IMR-90 (cell line): ENCODE results near the gene PVALEF. TPM values are rescaled to one million over a fixed set of nuclear protein-coding genes. Genes with fewer than 3 reads are reported as not detected.

Source experiments
- ATAC-seq: fragments of 200-7000 bp; cut with Tn5 transposase; 2 replicates; pipeline ENCODE4 v1.9.1; 2020; ENCODE audit warnings: low read depth, mild to moderate bottlenecking, moderate library complexity
- BruUV-seq: library from RNA; stranded (reverse); fragments of 400-500 nt; replicated peaks from 2 replicates; lab custom pipeline; 2021; lab: Mats Ljungman, UMichigan
- CTCF ChIA-PET: fragments of 300-600 bp; formaldehyde crosslinking; extraction: SDS; loops from one replicate; lab custom pipeline; 2021; ENCODE audit warnings: antibody characterized with exemption; lab: Yijun Ruan, JAX
- POLR2A ChIA-PET: fragments of 300-600 bp; sonication (Branson Sonifier 250); formaldehyde crosslinking; loops from one replicate; lab custom pipeline; 2022; ENCODE audit warnings: antibody characterized with exemption; ENCODE audit not compliant: unreplicated experiment; lab: Charles Lee
- DNase-seq: peaks from one replicate; pipeline ENCODE4 v3.0.0; 2013
- H2AFZ ChIP-seq: replicated peaks from 2 replicates; pipeline ENCODE3; 2013; ENCODE audit warnings: low read length, mild to moderate bottlenecking; ENCODE audit not compliant: poor library complexity
- H2AK5ac ChIP-seq: 2 replicates; pipeline ENCODE4 v1.6.1; 2013; ENCODE audit warnings: low read depth, low read length, inconsistent platforms
- H2AK9ac ChIP-seq: replicated peaks from 2 replicates; pipeline ENCODE3; 2013; ENCODE audit warnings: mild to moderate bottlenecking, low read depth, low read length, moderate library complexity; ENCODE audit not compliant: poor library complexity
- H2BK120ac ChIP-seq: 2 replicates; pipeline ENCODE4 v1.6.1; 2013; ENCODE audit warnings: low read depth, low read length, inconsistent platforms
- H2BK15ac ChIP-seq: 3 replicates; pipeline ENCODE4 v1.6.1; 2013; ENCODE audit warnings: low read depth, low read length, inconsistent platforms
- H2BK20ac ChIP-seq: 2 replicates; pipeline ENCODE4 v1.6.1; 2013; ENCODE audit warnings: low read depth, mild to moderate bottlenecking, inconsistent platforms, low read length, moderate library complexity
- H2BK5ac ChIP-seq: 2 replicates; pipeline ENCODE4 v1.6.1; 2013; ENCODE audit warnings: mild to moderate bottlenecking, low read depth, low read length, inconsistent platforms; ENCODE audit not compliant: poor library complexity, severe bottlenecking
- H3K14ac ChIP-seq: replicated peaks from 2 replicates; pipeline ENCODE4 v1.6.1; 2013; ENCODE audit warnings: low read depth, low read length, inconsistent platforms
- H3K18ac ChIP-seq: 2 replicates; pipeline ENCODE4 v1.6.1; 2013; ENCODE audit warnings: low read depth, low read length, control low read depth
- H3K23ac ChIP-seq: 2 replicates; pipeline ENCODE4 v1.6.1; 2013; ENCODE audit warnings: low read depth, low read length, inconsistent platforms
- H3K27ac ChIP-seq: 2 replicates; pipeline ENCODE4 v1.5.1; 2013; ENCODE audit warnings: mild to moderate bottlenecking, control low read depth, low read length; ENCODE audit not compliant: insufficient read depth
- H3K27me3 ChIP-seq: 2 replicates; pipeline ENCODE4 v1.6.1; 2013; ENCODE audit warnings: low read length; ENCODE audit not compliant: control insufficient read depth, insufficient read depth
- H3K36me3 ChIP-seq: 2 replicates; pipeline ENCODE4 v1.6.1; 2013; ENCODE audit warnings: low read length, mixed read lengths; ENCODE audit not compliant: control insufficient read depth, insufficient read depth
- H3K4ac ChIP-seq: 2 replicates; pipeline ENCODE4 v1.6.1; 2013; ENCODE audit warnings: low read depth, low read length, inconsistent platforms
- H3K4me1 ChIP-seq: 2 replicates; pipeline ENCODE4 v1.6.1; 2013; ENCODE audit warnings: low read length, mixed read lengths; ENCODE audit not compliant: control insufficient read depth, insufficient read depth
- H3K4me2 ChIP-seq: 2 replicates; pipeline ENCODE4 v1.6.1; 2013; ENCODE audit warnings: low read depth, mild to moderate bottlenecking, control low read depth, low read length, moderate library complexity
- H3K4me3 ChIP-seq: 2 replicates; pipeline ENCODE4 v1.5.1; 2013; ENCODE audit warnings: low read depth, mild to moderate bottlenecking, control low read depth, low read length, moderate library complexity; ENCODE audit not compliant: insufficient read depth
- H3K56ac ChIP-seq: 2 replicates; pipeline ENCODE4 v1.6.1; 2013; ENCODE audit warnings: low read length, inconsistent platforms; ENCODE audit not compliant: insufficient read depth; ENCODE audit errors: extremely low read depth
- H3K79me1 ChIP-seq, 2 experiments: 2 replicates each; pipeline ENCODE4 v1.6.1; 2013; ENCODE audit warnings: low read length in 2 of 2, inconsistent platforms in 1 of 2, low read depth in 1 of 2
- H3K9ac ChIP-seq: 2 replicates; pipeline ENCODE4 v1.6.1; 2013; ENCODE audit warnings: low read depth, low read length, control low read depth
- H3K9me1 ChIP-seq: 2 replicates; pipeline ENCODE4 v1.6.1; 2013; ENCODE audit warnings: low read length, inconsistent platforms; ENCODE audit not compliant: insufficient read depth
- H3K9me3 ChIP-seq: 2 replicates; pipeline ENCODE4 v1.6.1; 2013; ENCODE audit warnings: low read length; ENCODE audit not compliant: control insufficient read depth, insufficient read depth
- H4K20me1 ChIP-seq: 2 replicates; pipeline ENCODE4 v1.6.1; 2013; ENCODE audit warnings: low read length, inconsistent platforms; ENCODE audit not compliant: insufficient read depth
- H4K5ac ChIP-seq: 2 replicates; pipeline ENCODE4 v1.6.1; 2013; ENCODE audit warnings: mild to moderate bottlenecking, low read depth, low read length, control low read depth
- H4K8ac ChIP-seq, 2 experiments: 2 replicates each; pipeline ENCODE4 v1.6.1; 2013; ENCODE audit warnings: low read depth in 2 of 2, low read length in 2 of 2, control low read depth in 1 of 2, inconsistent platforms in 1 of 2
- H4K91ac ChIP-seq: 2 replicates; pipeline ENCODE4 v1.6.1; 2013; ENCODE audit warnings: low read depth, low read length, inconsistent platforms; ENCODE audit not compliant: insufficient read depth
- WGBS, 2 experiments: methylation state at CpG; one replicate each; pipeline versions ENCODE4 v1.1.5 to v1.1.7; 2013; ENCODE audit warnings: missing lambda C conversion rate in 2 of 2; ENCODE audit not compliant: insufficient read length in 1 of 2; ENCODE audit errors: extremely low coverage in 2 of 2; 5-methylcytosine and 5-hydroxymethylcytosine counted together
- dilution Hi-C: fragments of 300-500 bp; cut with HindIII; formaldehyde crosslinking; loops from one replicate; pipeline ENCODE4 v1.14.3; 2018; ENCODE audit warnings: low sequenced_read_pairs; ENCODE audit not compliant: unreplicated experiment
- in situ Hi-C: fragments of 300-500 bp; cut with MboI; formaldehyde crosslinking; loops from 3 replicates; pipeline ENCODE4 v1.14.3; 2019; ENCODE audit warnings: low sequenced_read_pairs, inconsistent platforms, mixed read lengths
- intact Hi-C: fragments of 100-400 bp; cut with micrococcal nuclease; formaldehyde crosslinking; loops from 2 replicates; pipeline ENCODE4 v1.10.0; 2022
- polyA plus RNA-seq, 3 experiments: library from polyadenylated mRNA; depleted of rRNA; stranded (reverse); fragments of >200 nt; gene quantifications; 2 replicates each; pipeline ENCODE4 v1.2.3, GENCODE V29; 2012; ENCODE audit warnings: low replicate concordance in 1 of 3
- total RNA-seq: library from RNA; depleted of rRNA; stranded (reverse); fragments of >200 nt; gene quantifications from 2 replicates; pipeline ENCODE4 v1.2.3, GENCODE V29; 2012
- TF ChIP-seq, protein P1 (sequence below): fragments of 150-350 bp; IDR thresholded peaks from 2 replicates; pipeline ENCODE4 v1.6.1; 2017; ENCODE audit warnings: mild to moderate bottlenecking, antibody characterized with exemption, low read length, low read depth

The PVALEF gene
- total and polyA plus RNA-seq, 2 of the 4 experiments (the other 2 are of a cell fraction), result not detected

- Histone ChIP-seq H2AFZ (no peak overlapping the region), H3K23ac (no peak overlapping the region), H3K27me3 (no peaks in the 10 kb centered on the region), H4K5ac (no peak overlapping the region), H3K9me3 (no peaks in the 10 kb centered on the region), H3K18ac (no peak overlapping the region), H3K56ac (no peak overlapping the region), H3K4ac (no peak overlapping the region), H3K36me3 (peaks cover 8% of the 10 kb centered on the region), H4K20me1 (no peaks in the 10 kb centered on the region; the same call in 1 of the 2 replicates), H3K9me1 (no peaks in the 10 kb centered on the region), H3K4me3 (no peak overlapping the region), H3K27ac (no peak overlapping the region), H3K4me1 (no peaks in the 10 kb centered on the region), H2AK9ac (no peak overlapping the region), H3K9ac (no peak overlapping the region), H3K4me2 (no peak overlapping the region), H2BK5ac (no peak overlapping the region), H4K91ac (no peak overlapping the region), H3K79me1 (no peaks in the 10 kb centered on the region), H2BK15ac (no peak overlapping the region), H2BK120ac (no peak overlapping the region), H2AK5ac (no peak overlapping the region), H3K14ac (no peak overlapping the region), H2BK20ac (no peak overlapping the region), H4K8ac (no peak overlapping the region)
- DNase-seq (no peak), ATAC-seq (no peak)
- ChIA-PET POLR2A (no interaction called here), CTCF (no interaction called here)
- dilution Hi-C loops, result no loop called here
- in situ Hi-C loops, result no loop called here
- TF ChIP-seq, protein P1, sequence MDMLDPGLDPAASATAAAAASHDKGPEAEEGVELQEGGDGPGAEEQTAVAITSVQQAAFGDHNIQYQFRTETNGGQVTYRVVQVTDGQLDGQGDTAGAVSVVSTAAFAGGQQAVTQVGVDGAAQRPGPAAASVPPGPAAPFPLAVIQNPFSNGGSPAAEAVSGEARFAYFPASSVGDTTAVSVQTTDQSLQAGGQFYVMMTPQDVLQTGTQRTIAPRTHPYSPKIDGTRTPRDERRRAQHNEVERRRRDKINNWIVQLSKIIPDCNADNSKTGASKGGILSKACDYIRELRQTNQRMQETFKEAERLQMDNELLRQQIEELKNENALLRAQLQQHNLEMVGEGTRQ, result no peak
- intact Hi-C loops, result no loop called here
- BruUV-seq, result no TSS peak
- 94% methylated on average over 25 of the region's 28 CpGs; no CpG with 5 or more reads in 1 of the 2 experiments for WGBS, 2 experiments
Measured at GRCh38 chr17:81190591-81190990, 25.3 kb downstream of the PVALEF start.
